IPS-15b (cell line): ENCODE results near the gene RWDD3.

Experiments
- H3K27me3 ChIP-seq: one replicate; pipeline ENCODE4 v1.6.1; 2013; ENCODE audit warnings: low read length; ENCODE audit not compliant: control insufficient read depth, insufficient read depth
- H3K36me3 ChIP-seq: one replicate; pipeline ENCODE4 v1.6.1; 2013; ENCODE audit warnings: low read length; ENCODE audit not compliant: control insufficient read depth, insufficient read depth
- H3K4me1 ChIP-seq: one replicate; pipeline ENCODE4 v1.6.1; 2013; ENCODE audit warnings: mild to moderate bottlenecking, low read length; ENCODE audit not compliant: control insufficient read depth, insufficient read depth
- H3K4me3 ChIP-seq: one replicate; pipeline ENCODE4 v1.5.1; 2013; ENCODE audit warnings: low read depth, low read length
- H3K9ac ChIP-seq: one replicate; pipeline ENCODE4 v1.6.1; 2013; ENCODE audit warnings: low read depth, mild to moderate bottlenecking, low read length
- H3K9me3 ChIP-seq: one replicate; pipeline ENCODE4 v1.6.1; 2013; ENCODE audit warnings: mild to moderate bottlenecking, low read length; ENCODE audit not compliant: control insufficient read depth, insufficient read depth

RWDD3 gene

DNA sequence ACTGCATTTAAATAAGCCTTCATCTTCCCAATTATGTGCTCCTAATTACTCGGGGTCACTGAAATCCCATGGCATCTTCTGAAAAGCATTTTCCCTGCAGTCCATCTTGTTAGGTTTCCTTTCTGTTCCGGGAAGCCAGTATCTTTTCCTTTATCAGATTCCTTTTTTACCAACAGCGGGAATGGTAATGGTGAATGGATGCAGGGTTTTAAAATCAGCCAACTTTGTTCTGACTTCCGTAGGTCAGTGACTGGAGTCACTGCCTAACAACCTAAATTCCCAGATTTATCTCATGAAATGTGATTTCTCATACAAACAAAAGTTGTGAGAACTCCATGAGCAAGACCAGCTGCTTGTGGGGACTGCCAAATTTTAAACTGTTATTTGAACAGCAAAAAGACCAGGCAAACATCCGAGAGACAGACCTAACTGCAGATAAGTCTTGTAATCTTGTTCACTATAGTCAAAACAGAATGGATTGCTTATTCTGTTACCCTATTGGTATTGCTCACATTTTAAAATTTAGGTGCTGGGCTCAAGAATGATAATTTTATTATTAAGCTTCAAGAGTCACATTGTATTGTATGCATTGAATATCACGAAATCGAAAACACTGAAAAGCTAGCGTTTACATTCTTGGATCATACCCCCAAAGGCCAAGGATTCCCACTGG lies 1.2 kb upstream of the RWDD3 start:
- Histone ChIP-seq H3K27me3 (peaks cover 2% of the 10 kb centered on the region), H3K9ac (no peak overlapping the region), H3K9me3 (no peaks in the 10 kb centered on the region), H3K36me3 (no peaks in the 10 kb centered on the region), H3K4me1 (no peaks in the 10 kb centered on the region), H3K4me3 (peak overlapping the region; percentile 79)

DNA sequence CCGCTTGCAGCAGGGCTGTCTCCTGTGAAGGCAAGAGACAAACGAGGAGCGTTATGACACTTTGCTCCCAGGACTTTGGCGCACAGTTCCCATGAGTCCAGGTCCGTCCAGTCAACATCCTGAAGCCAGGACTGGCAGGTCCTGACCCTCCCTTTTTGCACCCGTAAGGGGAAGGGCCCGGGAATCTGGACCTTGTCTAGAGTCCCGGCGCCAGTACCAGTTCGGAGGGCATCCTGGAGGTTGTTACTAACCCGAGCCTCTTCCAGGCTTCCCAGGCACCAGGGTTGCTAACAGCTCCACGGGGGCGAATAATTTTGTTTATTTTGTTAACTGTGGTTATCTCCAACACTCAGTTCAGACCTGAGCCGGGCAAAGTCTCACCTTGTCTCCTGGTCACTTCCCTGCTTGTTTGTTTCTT lies 682 bp upstream of the RWDD3 start:
- Histone ChIP-seq H3K9ac (peak overlapping the region; percentile 74), H3K9me3 (no peaks in the 10 kb centered on the region), H3K27me3 (peaks cover 2% of the 10 kb centered on the region), H3K36me3 (no peaks in the 10 kb centered on the region), H3K4me1 (no peaks in the 10 kb centered on the region), H3K4me3 (peak overlapping the region; percentile 79)

DNA sequence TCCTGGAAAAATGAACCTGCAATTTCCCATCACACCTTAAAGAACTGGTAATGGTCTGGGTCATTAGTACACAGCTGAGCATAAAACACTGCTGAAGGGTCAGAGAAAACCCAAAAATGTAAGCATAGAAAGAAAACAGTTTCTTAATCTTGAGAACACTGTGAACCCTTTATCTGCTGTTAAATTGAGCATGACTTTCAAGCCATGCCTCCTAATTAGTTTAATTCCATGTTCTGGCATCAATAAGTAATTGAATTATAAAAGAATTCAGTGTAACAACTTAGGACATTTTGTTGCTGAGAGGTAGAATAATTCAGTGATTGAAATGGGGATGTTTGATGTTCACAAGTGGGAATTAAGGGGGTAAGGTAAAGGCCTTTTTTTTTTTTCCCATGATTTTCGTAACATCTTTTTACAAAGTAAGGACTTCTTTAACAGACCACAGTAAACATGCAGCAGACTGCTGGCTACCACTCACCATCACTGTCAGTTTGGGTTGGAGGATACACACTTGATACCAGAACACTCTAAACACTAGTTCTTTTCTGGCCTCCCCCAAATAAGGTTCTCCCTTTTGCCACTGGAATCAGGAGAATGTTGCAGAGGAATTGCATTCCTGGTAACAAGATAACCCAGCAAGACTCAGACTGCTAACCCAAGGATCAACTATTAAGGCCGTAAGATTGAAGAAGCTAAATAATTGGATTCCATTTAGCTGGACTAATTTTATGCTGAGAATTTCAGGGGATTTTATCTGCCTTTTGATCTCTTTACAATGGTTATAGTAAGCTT lies 3.0 kb downstream of the RWDD3 start:
- H3K9me3 ChIP-seq: no peaks in the 10 kb centered on the region
- H3K36me3 ChIP-seq: peaks cover 7% of the 10 kb centered on the region
- no peak overlapping the region for H3K9ac ChIP-seq
- H3K4me1 ChIP-seq: no peaks in the 10 kb centered on the region
- H3K4me3 ChIP-seq: no peak overlapping the region
- H3K27me3 ChIP-seq: peaks cover 2% of the 10 kb centered on the region

DNA sequence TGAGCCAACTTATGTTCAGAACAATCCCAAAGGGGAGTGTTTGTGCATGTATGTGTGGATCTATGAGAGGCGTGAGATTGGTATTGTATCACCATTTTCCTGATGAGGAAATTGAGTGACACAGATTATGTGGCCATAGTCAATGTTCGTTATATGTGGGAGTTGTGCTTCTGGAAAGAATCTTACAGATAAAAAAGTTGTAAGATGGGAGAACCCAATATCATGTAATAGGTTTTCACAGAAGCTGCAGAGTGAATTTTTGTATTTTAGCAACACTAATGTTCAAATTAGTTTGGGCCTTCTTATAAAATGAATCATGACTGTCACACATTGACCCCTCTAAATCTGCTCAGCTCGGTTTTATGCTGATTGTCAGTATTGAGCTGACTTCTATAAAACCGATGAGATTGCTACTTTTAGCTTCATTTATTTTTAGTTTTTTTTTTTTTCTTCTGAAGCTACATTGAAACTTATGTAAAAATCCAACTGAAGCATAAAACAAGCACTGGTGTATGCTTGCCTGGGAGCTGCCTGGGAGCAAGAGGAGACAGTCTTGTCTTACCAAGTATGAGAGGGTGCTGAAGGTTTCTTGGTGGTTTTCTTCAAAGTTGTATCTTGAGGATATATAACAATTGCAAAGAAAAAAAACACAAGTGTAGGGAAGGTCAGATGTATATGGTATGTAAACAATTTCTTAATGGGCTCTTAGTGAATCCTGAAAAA lies 4.1 kb downstream of the RWDD3 start:
- Histone ChIP-seq H3K9me3 (no peaks in the 10 kb centered on the region), H3K4me3 (no peak overlapping the region), H3K27me3 (no peaks in the 10 kb centered on the region), H3K9ac (no peak overlapping the region), H3K36me3 (peaks cover 7% of the 10 kb centered on the region), H3K4me1 (no peaks in the 10 kb centered on the region)

DNA sequence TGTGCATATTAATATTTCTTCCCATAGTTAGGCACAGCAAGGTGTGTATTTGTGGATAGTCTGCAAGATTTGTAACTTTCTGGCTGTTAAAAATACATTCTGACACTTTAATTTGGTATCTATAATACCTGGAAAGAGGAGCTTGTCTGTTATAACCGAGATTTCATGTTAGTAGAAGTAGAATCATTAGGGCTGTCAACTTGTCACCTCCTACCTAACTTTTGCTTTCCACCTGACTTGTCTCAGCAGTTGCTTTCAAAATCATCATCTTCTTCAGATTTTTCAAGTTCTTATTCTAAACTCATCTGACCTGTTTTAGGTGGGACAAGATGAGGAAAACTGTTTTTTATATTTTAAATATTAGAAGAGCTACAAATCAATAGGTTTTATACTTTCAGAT lies 11.0 kb downstream of the RWDD3 start:
- no peak overlapping the region for H3K9ac ChIP-seq
- peaks cover 7% of the 10 kb centered on the region for H3K36me3 ChIP-seq
- H3K9me3 ChIP-seq: no peaks in the 10 kb centered on the region
- H3K27me3 ChIP-seq: no peaks in the 10 kb centered on the region
- peaks cover 6% of the 10 kb centered on the region for H3K4me1 ChIP-seq
- H3K4me3 ChIP-seq: no peak overlapping the region

DNA sequence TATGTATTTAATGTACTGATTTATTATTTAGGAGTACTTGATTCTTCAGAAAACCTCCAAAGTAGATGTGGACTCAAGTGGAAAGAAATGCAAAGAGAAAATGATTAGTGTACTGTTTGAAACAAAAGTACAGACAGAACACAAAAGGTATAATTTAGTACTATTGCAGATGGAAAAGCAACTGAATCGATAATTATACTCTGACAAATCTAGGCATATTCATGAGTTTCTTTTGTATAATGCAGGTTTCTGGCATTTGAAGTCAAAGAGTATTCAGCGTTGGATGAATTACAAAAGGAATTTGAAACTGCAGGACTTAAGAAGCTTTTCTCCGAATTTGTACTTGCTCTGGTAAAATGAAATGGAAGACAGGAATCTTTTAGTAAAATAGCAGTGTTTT lies 12.5 kb downstream of the RWDD3 start:
- H3K27me3 ChIP-seq: no peaks in the 10 kb centered on the region
- H3K9ac ChIP-seq: no peak overlapping the region
- no peaks in the 10 kb centered on the region for H3K9me3 ChIP-seq
- peaks cover 6% of the 10 kb centered on the region for H3K4me1 ChIP-seq
- no peak overlapping the region for H3K4me3 ChIP-seq
- H3K36me3 ChIP-seq: peaks cover under 1% of the 10 kb centered on the region

DNA sequence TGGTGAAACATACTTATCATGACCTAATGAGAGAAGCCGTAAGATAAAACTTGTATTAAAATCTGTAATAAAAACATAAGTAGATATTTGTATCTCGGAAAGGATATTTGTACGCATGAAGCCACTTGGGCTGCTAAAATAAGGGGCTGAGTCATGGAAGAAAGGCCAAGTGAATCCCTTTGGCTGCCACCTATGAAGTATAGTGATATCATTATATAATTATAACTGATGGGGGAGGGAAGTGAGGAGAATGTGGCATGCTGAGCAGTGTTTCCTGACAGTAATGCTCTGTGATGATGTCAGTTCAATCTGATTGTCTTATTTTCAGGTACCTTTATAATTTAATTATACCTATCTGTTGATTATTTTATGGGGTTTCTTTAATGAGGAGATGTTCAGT lies 13.6 kb downstream of the RWDD3 start:
- Histone ChIP-seq H3K9me3 (no peaks in the 10 kb centered on the region), H3K27me3 (no peaks in the 10 kb centered on the region), H3K36me3 (no peaks in the 10 kb centered on the region), H3K4me1 (peaks cover 6% of the 10 kb centered on the region), H3K4me3 (no peak overlapping the region), H3K9ac (no peak overlapping the region)

DNA sequence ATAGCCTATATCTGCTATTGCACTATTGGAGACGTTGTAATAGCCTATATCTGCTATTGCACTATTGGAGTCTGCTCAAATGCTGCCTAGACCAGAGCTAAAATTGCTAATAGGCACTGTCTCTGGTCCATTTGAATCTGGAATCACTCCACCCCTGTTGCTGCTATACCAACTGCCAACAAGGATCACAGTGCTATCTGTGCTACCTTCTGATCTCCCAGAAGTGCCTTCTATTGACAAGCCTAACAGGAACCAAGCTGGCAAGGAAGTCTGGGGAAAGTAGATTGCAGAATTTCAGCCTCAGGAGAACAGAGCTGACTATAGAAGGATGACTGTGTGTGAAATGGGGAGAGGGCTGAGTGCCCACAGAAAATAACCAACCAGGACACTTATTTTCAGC lies 15.9 kb downstream of the RWDD3 start:
- Histone ChIP-seq H3K36me3 (no peaks in the 10 kb centered on the region), H3K4me3 (no peak overlapping the region), H3K9ac (no peak overlapping the region), H3K4me1 (peaks cover 6% of the 10 kb centered on the region), H3K9me3 (no peaks in the 10 kb centered on the region), H3K27me3 (no peaks in the 10 kb centered on the region)

DNA sequence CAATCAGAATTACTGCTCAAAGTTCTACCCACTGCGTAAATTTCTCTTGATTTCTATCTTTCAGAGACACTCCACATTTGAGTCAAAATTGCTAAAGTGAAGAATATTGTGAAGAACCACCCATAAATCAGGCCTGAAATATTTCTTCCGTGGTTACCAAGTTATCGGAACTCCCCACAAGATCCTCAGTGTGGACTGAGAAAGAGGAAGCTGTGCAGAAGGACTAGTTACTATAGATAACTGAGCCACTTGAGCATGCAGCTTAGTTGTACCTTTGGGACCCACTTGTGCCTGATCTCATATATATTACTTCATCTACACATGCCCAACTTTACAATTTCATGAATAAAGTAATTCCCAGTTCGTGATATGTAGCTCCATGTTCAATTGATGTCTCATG lies 18.4 kb downstream of the RWDD3 start:
- H3K4me1 ChIP-seq: no peaks in the 10 kb centered on the region
- no peak overlapping the region for H3K9ac ChIP-seq
- no peak overlapping the region for H3K4me3 ChIP-seq
- H3K36me3 ChIP-seq: no peaks in the 10 kb centered on the region
- no peaks in the 10 kb centered on the region for H3K9me3 ChIP-seq
- no peaks in the 10 kb centered on the region for H3K27me3 ChIP-seq

DNA sequence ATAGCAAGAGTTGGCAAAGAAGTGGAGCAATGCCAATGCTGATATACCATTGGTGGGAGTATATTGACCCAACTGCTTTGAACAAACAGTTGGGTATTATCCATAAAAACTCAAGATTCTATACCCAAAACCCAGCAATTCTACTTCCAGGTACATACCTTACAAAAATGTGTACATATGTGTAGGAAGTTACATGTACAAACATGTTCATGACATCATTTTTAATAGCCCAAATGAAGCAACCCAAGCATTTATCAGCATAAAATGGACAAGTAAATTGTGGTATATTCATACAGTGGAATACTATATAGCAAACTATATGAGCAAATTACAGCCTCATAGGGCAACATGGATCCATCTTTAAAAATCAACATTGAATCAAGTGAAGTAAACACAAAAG lies 20.9 kb downstream of the RWDD3 start:
- Histone ChIP-seq H3K9me3 (no peaks in the 10 kb centered on the region), H3K9ac (no peak overlapping the region), H3K27me3 (no peaks in the 10 kb centered on the region), H3K36me3 (no peaks in the 10 kb centered on the region), H3K4me1 (no peaks in the 10 kb centered on the region), H3K4me3 (no peak overlapping the region)

DNA sequence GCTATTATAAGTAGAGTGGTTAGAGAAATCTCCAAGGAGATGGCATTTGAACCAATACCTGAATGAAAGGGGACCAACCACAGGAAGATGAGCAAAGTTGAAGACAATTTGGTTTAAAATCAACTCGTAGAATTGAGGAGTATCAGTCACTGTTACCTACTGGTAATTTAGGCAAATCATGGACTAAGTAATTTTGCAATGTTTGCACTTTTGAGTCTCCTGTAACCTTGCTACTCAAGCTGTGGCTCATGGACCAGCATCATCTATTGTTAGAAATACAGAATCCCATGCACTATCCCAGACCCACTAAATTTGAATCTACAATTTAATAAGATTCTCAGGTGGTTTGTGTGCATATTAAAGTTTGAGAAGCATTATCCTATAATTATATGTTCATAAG lies 21.8 kb downstream of the RWDD3 start:
- no peaks in the 10 kb centered on the region for H3K27me3 ChIP-seq
- no peak overlapping the region for H3K4me3 ChIP-seq
- no peaks in the 10 kb centered on the region for H3K36me3 ChIP-seq
- H3K4me1 ChIP-seq: no peaks in the 10 kb centered on the region
- no peak overlapping the region for H3K9ac ChIP-seq
- no peaks in the 10 kb centered on the region for H3K9me3 ChIP-seq

DNA sequence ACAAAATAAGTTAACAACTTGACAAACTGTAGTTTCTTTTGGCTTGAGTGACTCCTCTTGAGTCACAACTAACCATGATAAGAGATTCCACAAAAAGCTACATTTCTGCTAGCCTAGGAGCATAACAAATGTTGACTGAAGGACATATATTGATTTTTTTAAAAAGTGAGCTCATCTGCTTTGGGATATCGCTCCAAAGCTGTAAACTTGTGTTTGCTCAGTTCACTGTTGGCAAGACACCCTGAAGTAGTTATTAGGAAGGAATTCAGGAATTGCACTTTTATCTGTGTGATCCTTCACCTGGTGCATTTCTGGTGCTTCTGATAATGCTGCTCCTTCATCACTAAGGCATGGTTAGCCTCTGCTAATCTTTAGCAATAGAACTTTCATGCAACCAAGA lies 23.7 kb downstream of the RWDD3 start:
- H3K4me3 ChIP-seq: no peak overlapping the region
- no peaks in the 10 kb centered on the region for H3K36me3 ChIP-seq
- no peaks in the 10 kb centered on the region for H3K4me1 ChIP-seq
- H3K9me3 ChIP-seq: no peaks in the 10 kb centered on the region
- H3K27me3 ChIP-seq: no peaks in the 10 kb centered on the region
- no peak overlapping the region for H3K9ac ChIP-seq
